CD4-positive, alpha-beta T cell (primary cell): Measurements from ENCODE around the gene TMEM26. TPM values are rescaled to one million over a fixed set of nuclear protein-coding genes. Genes with fewer than 3 reads are reported as not detected.

Experiments used
- ATAC-seq: fragments of 200-7000 bp; cut with Tn5 transposase; one replicate; pipeline ENCODE4 v1.10.0; 2022; ENCODE audit warnings: mild to moderate bottlenecking; ENCODE audit not compliant: poor library complexity
- CTCF ChIA-PET: fragments of 350-600 bp; sonication (Branson Sonifier 250); formaldehyde crosslinking; loops from one replicate; lab custom pipeline; 2021; ENCODE audit warnings: antibody characterized with exemption, inconsistent platforms; lab: Charles Lee
- POLR2A ChIA-PET: fragments of 350-600 bp; sonication (Branson Sonifier 250); formaldehyde crosslinking; loops from one replicate; lab custom pipeline; 2021; ENCODE audit warnings: antibody characterized with exemption, inconsistent platforms; lab: Charles Lee
- DNase-seq, 14 experiments: peaks; one replicate each; pipeline ENCODE4 v3.0.0-alpha.2; 2013 to 2020; ENCODE audit warnings: mixed read lengths in 2 of 14
- H3K27ac ChIP-seq, 2 donors: one replicate each; pipeline versions ENCODE4 v1.5.1 to v1.7.0; 2013; ENCODE audit warnings: low read length in 2 of 2, low read depth in 1 of 2, mild to moderate bottlenecking in 1 of 2
- H3K27me3 ChIP-seq, 2 experiments: 1 replicate in 1 of 2; 2 replicates in 1 of 2; pipeline versions ENCODE4 v1.6.1 to v1.7.0; 2013; ENCODE audit warnings: low read length in 2 of 2, control low read depth in 1 of 2, mild to moderate bottlenecking in 1 of 2, moderate library complexity in 1 of 2; ENCODE audit not compliant: insufficient read depth in 2 of 2, control insufficient read depth in 1 of 2
- H3K36me3 ChIP-seq: one replicate; pipeline ENCODE4 v1.6.1; 2013; ENCODE audit warnings: low read length, control low read depth; ENCODE audit not compliant: insufficient read depth
- H3K4me1 ChIP-seq: one replicate; pipeline ENCODE4 v1.6.1; 2013; ENCODE audit warnings: low read length, control low read depth; ENCODE audit not compliant: insufficient read depth
- H3K4me3 ChIP-seq: one replicate; pipeline ENCODE4 v1.5.1; 2013; ENCODE audit warnings: mild to moderate bottlenecking, low read length, moderate library complexity
- H3K9me3 ChIP-seq, 2 experiments: 1 replicate in 1 of 2; 2 replicates in 1 of 2; pipeline versions ENCODE4 v1.6.1 to v1.7.0; 2013; ENCODE audit warnings: low read length in 2 of 2, mild to moderate bottlenecking in 2 of 2, control low read depth in 1 of 2, moderate library complexity in 1 of 2; ENCODE audit not compliant: control insufficient read depth in 1 of 2, insufficient read depth in 1 of 2
- H3K27ac Mint-ChIP-seq: one replicate; pipeline ENCODE4 v1.8.0; 2020; ENCODE audit warnings: mixed read lengths
- H3K27me3 Mint-ChIP-seq: one replicate; pipeline ENCODE4 v1.8.0; 2021; ENCODE audit warnings: mixed read lengths
- H3K36me3 Mint-ChIP-seq: one replicate; pipeline ENCODE4 v1.8.0; 2021; ENCODE audit warnings: low read depth, mixed read lengths
- H3K4me1 Mint-ChIP-seq: one replicate; pipeline ENCODE4 v1.8.0; 2021; ENCODE audit warnings: low read depth, mixed read lengths
- H3K4me3 Mint-ChIP-seq: one replicate; pipeline ENCODE4 v1.8.0; 2020; ENCODE audit warnings: mild to moderate bottlenecking, mixed read lengths
- H3K9me3 Mint-ChIP-seq: one replicate; pipeline ENCODE4 v1.8.0; 2020; ENCODE audit warnings: mixed read lengths
- intact Hi-C, 2 experiments: fragments of 100-400 bp; cut with DNase I in 1 of 2; cut with micrococcal nuclease in 1 of 2; formaldehyde crosslinking; loops; one replicate each; pipeline versions ENCODE4 v1.15.1 to v1.9.0; 2023 to 2025; cut with DNase I, micrococcal nuclease
- total RNA-seq, 174 experiments: library from RNA in 2 of 174; stranded (reverse) in 2 of 174; gene quantifications; one replicate each; pipeline ENCODE4 v1.2.3 and lab custom pipeline; 2021 to 2026
- TF ChIP-seq, protein P1 (sequence below): fragments of 200-600 bp; IDR thresholded peaks from one replicate; pipeline ENCODE4 v1.8.0; 2022; ENCODE audit warnings: antibody characterized with exemption, mild to moderate bottlenecking

TMEM26 gene
- total RNA-seq, 2 experiments from 2014 or later: not detected

- ATAC-seq: no peak
- Mint-ChIP-seq H3K9me3 (no peaks in the 10 kb centered on the region), H3K36me3 (no peaks in the 10 kb centered on the region), H3K4me1 (no peaks in the 10 kb centered on the region), H3K27ac (no peak overlapping the region), H3K4me3 (no peak overlapping the region), H3K27me3 (peaks cover 1% of the 10 kb centered on the region)
- no peaks in the 10 kb centered on the region for H3K9me3 ChIP-seq
- no peak overlapping the region for H3K27ac ChIP-seq
- H3K36me3 ChIP-seq: no peaks in the 10 kb centered on the region
- no peak overlapping the region for H3K4me3 ChIP-seq
- no peaks in the 10 kb centered on the region for H3K4me1 ChIP-seq
- no peaks in the 10 kb centered on the region for H3K27me3 ChIP-seq
- intact Hi-C loops: no loop called here
- TF ChIP-seq, protein P1, sequence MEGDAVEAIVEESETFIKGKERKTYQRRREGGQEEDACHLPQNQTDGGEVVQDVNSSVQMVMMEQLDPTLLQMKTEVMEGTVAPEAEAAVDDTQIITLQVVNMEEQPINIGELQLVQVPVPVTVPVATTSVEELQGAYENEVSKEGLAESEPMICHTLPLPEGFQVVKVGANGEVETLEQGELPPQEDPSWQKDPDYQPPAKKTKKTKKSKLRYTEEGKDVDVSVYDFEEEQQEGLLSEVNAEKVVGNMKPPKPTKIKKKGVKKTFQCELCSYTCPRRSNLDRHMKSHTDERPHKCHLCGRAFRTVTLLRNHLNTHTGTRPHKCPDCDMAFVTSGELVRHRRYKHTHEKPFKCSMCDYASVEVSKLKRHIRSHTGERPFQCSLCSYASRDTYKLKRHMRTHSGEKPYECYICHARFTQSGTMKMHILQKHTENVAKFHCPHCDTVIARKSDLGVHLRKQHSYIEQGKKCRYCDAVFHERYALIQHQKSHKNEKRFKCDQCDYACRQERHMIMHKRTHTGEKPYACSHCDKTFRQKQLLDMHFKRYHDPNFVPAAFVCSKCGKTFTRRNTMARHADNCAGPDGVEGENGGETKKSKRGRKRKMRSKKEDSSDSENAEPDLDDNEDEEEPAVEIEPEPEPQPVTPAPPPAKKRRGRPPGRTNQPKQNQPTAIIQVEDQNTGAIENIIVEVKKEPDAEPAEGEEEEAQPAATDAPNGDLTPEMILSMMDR: no peak
- no peak for DNase-seq
- CTCF ChIA-PET: no interaction called here
- POLR2A ChIA-PET: no interaction called here
Observed at GRCh38 chr10:61472090-61472674, 19.0 kb upstream of the TMEM26 start.

- TF ChIP-seq, protein P1: no peak
Observed at GRCh38 chr10:61471491-61471890, 18.3 kb upstream of the TMEM26 start.

DNA sequence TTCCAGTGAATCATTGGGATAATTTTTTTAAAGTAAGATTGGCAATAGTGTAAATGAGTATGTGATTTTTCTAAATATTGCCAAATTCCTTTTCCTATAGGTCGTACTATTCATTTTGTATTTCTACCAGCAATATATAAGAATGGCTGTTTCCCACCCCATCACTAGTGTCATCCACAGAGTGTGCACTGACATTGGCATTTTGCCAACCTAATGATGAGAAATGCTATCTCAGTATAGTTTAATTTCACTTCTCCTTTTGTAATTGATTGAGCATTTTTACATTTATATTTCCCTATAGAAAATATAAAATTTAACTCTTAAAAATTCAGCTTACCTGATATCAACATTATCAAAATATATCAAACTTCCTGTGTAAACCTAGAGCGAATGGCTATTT, 17.6 kb upstream of the TMEM26 start:
- Histone ChIP-seq H3K27ac (no peak overlapping the region), H3K27me3 (no peaks in the 10 kb centered on the region), H3K4me1 (no peaks in the 10 kb centered on the region), H3K9me3 (no peaks in the 10 kb centered on the region), H3K36me3 (no peaks in the 10 kb centered on the region), H3K4me3 (no peak overlapping the region)
- DNase-seq (no peak), ATAC-seq (no peak)
- ChIA-PET CTCF (no interaction called here), POLR2A (no interaction called here)
- Mint-ChIP-seq H3K36me3 (no peaks in the 10 kb centered on the region), H3K4me3 (no peak overlapping the region), H3K9me3 (no peaks in the 10 kb centered on the region), H3K27me3 (no peaks in the 10 kb centered on the region), H3K4me1 (no peaks in the 10 kb centered on the region), H3K27ac (no peak overlapping the region)
- intact Hi-C loops: no loop called here
- TF ChIP-seq, protein P1: no peak

More at GRCh38 chr10:61471491-61471890, 18.3 kb upstream of the TMEM26 start:
- Mint-ChIP-seq H3K4me3 (no peak overlapping the region), H3K4me1 (no peaks in the 10 kb centered on the region), H3K27ac (no peak overlapping the region), H3K9me3 (no peaks in the 10 kb centered on the region), H3K27me3 (no peaks in the 10 kb centered on the region), H3K36me3 (no peaks in the 10 kb centered on the region)
- DNase-seq (no peak), ATAC-seq (no peak)
- H3K27ac ChIP-seq: no peak overlapping the region
- CTCF ChIA-PET: no interaction called here
- POLR2A ChIA-PET: no interaction called here
- no peaks in the 10 kb centered on the region for H3K9me3 ChIP-seq
- no peaks in the 10 kb centered on the region for H3K4me1 ChIP-seq
- H3K36me3 ChIP-seq: no peaks in the 10 kb centered on the region
- H3K4me3 ChIP-seq: no peak overlapping the region
- intact Hi-C loops: no loop called here
- no peaks in the 10 kb centered on the region for H3K27me3 ChIP-seq
